KOPT-K1 (cell line): Measurements from ENCODE around the gene ZNF354C.

Experiments
- H3K27ac ChIP-seq: fragments of 200-600 bp; sonication (generic); 2 replicates; pipeline ENCODE4 v1.5.1; 2016; ENCODE audit warnings: antibody characterized with exemption, mild to moderate bottlenecking, low read depth, low read length; ENCODE audit not compliant: poor library complexity, severe bottlenecking
- H3K36me3 ChIP-seq: fragments of 200-600 bp; sonication (generic); 2 replicates; pipeline ENCODE4 v1.5.1; 2017; ENCODE audit warnings: antibody characterized with exemption, mild to moderate bottlenecking, low read length, moderate library complexity; ENCODE audit not compliant: insufficient read depth
- H3K9me3 ChIP-seq: fragments of 200-600 bp; sonication (generic); 2 replicates; pipeline ENCODE4 v1.5.1; 2017; ENCODE audit warnings: antibody characterized with exemption, low read length, mild to moderate bottlenecking; ENCODE audit not compliant: insufficient read depth, poor library complexity, severe bottlenecking

The ZNF354C gene

DNA sequence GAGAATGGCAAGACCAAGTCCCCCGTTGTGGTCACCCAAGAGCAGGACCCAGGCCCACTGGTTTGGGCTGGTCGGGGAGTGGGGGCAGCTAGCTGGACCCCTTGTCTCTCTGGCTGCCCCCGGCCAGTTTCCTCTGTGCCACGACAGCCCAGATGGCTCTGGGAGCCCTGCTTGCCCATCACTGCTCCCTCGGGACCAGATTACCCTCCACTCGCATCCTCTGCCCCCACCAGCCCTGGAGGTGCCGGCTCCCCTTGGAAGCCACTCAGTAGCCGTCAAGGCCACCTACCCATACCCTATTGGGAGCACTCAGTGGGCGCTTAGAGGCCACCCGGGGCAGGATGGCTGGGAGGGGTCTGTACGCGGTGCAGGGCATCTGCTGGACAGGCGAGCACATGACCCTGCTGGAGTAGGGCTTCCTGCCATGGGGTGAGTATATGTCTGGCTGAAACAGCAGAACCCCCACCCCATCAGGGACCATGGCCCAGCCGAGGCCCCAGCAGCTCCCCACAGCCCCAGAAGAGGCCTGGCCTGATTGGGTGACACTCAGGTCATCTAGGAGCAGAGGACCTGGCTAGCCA, 70.0 kb downstream of the ZNF354C start:
- Histone ChIP-seq H3K27ac (no peak overlapping the region), H3K9me3 (peaks cover 44% of the 10 kb centered on the region), H3K36me3 (no peaks in the 10 kb centered on the region)

GRCh38 chr5:179131321-179131835, 71.2 kb downstream of the ZNF354C start:
- H3K27ac ChIP-seq = no peak overlapping the region
- no peaks in the 10 kb centered on the region for H3K36me3 ChIP-seq
- peaks cover 32% of the 10 kb centered on the region for H3K9me3 ChIP-seq

DNA sequence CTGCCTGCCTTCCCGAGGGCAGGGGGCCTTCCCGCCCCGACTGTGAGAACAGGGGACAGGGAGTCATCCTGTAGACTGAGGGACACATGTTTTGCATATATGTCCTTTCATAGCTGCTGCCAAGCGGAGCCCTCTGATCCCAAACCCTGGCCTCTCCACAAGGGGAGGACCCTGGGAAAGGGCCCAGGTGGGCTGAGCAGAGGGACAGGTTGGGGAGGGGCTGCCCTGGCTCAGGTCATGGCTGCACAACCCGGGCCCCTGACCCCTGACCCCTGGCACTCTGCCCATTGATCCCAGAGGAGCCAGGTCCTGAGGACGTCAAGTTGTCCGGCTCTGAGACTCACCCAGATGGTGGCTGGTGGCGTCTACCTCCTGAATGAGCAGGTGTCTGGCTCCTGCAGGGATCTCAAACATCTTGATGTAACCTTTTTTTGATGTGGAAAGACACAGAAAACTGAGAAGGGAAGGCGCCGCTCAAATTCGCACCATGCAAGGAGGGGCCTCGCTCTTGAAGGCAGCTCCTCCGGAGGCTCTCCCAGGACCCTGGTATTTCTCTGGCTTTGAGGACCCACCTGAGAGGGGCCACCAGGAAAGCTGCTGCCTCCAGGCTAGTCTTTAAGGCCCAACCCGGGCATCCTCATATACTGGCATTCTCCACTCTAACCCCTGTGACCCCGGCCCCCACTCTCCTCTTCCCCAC, 71.9 kb downstream of the ZNF354C start:
- no peak overlapping the region for H3K27ac ChIP-seq
- H3K36me3 ChIP-seq = no peaks in the 10 kb centered on the region
- H3K9me3 ChIP-seq = peaks cover 27% of the 10 kb centered on the region

GRCh38 chr5:179132586-179133355, 72.6 kb downstream of the ZNF354C start:
- peaks cover 25% of the 10 kb centered on the region for H3K9me3 ChIP-seq
- no peaks in the 10 kb centered on the region for H3K36me3 ChIP-seq
- no peak overlapping the region for H3K27ac ChIP-seq
